SK-N-SH (cell line): ENCODE results near the gene PLGRKT. TPM values are rescaled to one million over a fixed set of nuclear protein-coding genes. Genes with fewer than 3 reads are reported as not detected.

Experiments used
- CTCF ChIA-PET: fragments of 300-600, 350-600 bp; formaldehyde crosslinking; extraction: SDS; loops from one replicate; lab custom pipeline; 2021; lab: Yijun Ruan, JAX
- POLR2A ChIA-PET: fragments of 350-600 bp; sonication (Branson Sonifier 250); formaldehyde crosslinking; extraction: SDS; loops from one replicate; lab custom pipeline; 2020; ENCODE audit warnings: antibody characterized with exemption, inconsistent platforms; lab: Yijun Ruan, JAX
- DNase-seq: peaks from one replicate; pipeline ENCODE4 v3.0.0; 2012
- H2AFZ ChIP-seq: fragments of 200-600 bp; sonication (generic); 2 replicates; pipeline ENCODE4 v1.8.1; 2016; ENCODE audit warnings: antibody characterized with exemption, mild to moderate bottlenecking, low read depth
- H3F3A ChIP-seq: fragments of 200-600 bp; sonication (generic); replicated peaks from 2 replicates; pipeline ENCODE3; 2016; ENCODE audit warnings: antibody characterized with exemption, mild to moderate bottlenecking; ENCODE audit not compliant: insufficient read depth
- H3K27ac ChIP-seq, 2 experiments: fragments of 200-500 bp in 1 of 2; fragments of 200-600 bp in 1 of 2; sonication (Bioruptor generic) in 1 of 2; sonication (generic), shearing (Covaris generic) in 1 of 2; 2 replicates each; pipeline versions ENCODE4 v1.5.1 to v1.6.1; 2014 to 2016; ENCODE audit warnings: low read depth in 2 of 2, inconsistent platforms in 1 of 2, low read length in 1 of 2, mild to moderate bottlenecking in 1 of 2, mixed read lengths in 1 of 2
- H3K27me3 ChIP-seq: fragments of 200-600 bp; sonication (generic), shearing (Covaris generic); 2 replicates; pipeline ENCODE4 v1.6.1; 2016; ENCODE audit warnings: mixed run types; ENCODE audit not compliant: insufficient read depth
- H3K36me3 ChIP-seq, 2 experiments: fragments of 200-500 bp in 1 of 2; fragments of 200-600 bp in 1 of 2; sonication (Bioruptor generic) in 1 of 2; sonication (generic) in 1 of 2; replicated peaks in 1 of 2; 2 replicates each; pipeline versions ENCODE3 to v1.5.1; 2014 to 2016; ENCODE audit warnings: low read length in 1 of 2, mild to moderate bottlenecking in 1 of 2; ENCODE audit not compliant: insufficient read depth in 2 of 2, control insufficient read depth in 1 of 2
- H3K4me1 ChIP-seq, 2 experiments: fragments of 200-500 bp in 1 of 2; fragments of 200-600 bp in 1 of 2; sonication (Bioruptor generic) in 1 of 2; sonication (generic), shearing (Covaris generic) in 1 of 2; 2 replicates each; pipeline versions ENCODE4 v1.5.1 to v1.6.1; 2014 to 2016; ENCODE audit warnings: low read depth in 1 of 2, low read length in 1 of 2, mixed run types in 1 of 2; ENCODE audit not compliant: insufficient read depth in 2 of 2, control insufficient read depth in 1 of 2
- H3K4me2 ChIP-seq: fragments of 200-600 bp; sonication (generic), shearing (Covaris generic); 2 replicates; pipeline ENCODE4 v1.6.1; 2017; ENCODE audit warnings: mixed run types
- H3K4me3 ChIP-seq, 2 experiments: fragments of 200-500 bp in 1 of 2; fragments of 200-600 bp in 1 of 2; sonication (Bioruptor generic) in 1 of 2; sonication (generic), shearing (Covaris generic) in 1 of 2; 2 replicates each; pipeline versions ENCODE4 v1.5.1 to v1.8.1; 2014 to 2016; ENCODE audit warnings: low read depth in 2 of 2, inconsistent platforms in 1 of 2, low read length in 1 of 2, mild to moderate bottlenecking in 1 of 2, mixed read lengths in 1 of 2, moderate library complexity in 1 of 2
- H3K79me2 ChIP-seq: fragments of 200-600 bp; sonication (generic); 2 replicates; pipeline ENCODE4 v1.8.1; 2017; ENCODE audit warnings: mild to moderate bottlenecking; ENCODE audit not compliant: insufficient read depth
- H3K9ac ChIP-seq: fragments of 200-600 bp; sonication (generic); 2 replicates; pipeline ENCODE4 v1.6.1; 2017; ENCODE audit warnings: mixed run types
- H3K9me2 ChIP-seq: fragments of 200-600 bp; sonication (generic); 2 replicates; pipeline ENCODE4 v1.6.1; 2017; ENCODE audit warnings: mixed run types
- H3K9me3 ChIP-seq: fragments of 200-600 bp; sonication (generic); 2 replicates; pipeline ENCODE4 v1.6.1; 2017; ENCODE audit warnings: mixed run types, mild to moderate bottlenecking, moderate library complexity
- H4K20me1 ChIP-seq: fragments of 200-600 bp; sonication (generic); 2 replicates; pipeline ENCODE4 v1.6.1; 2017; ENCODE audit warnings: mild to moderate bottlenecking, mixed run types; ENCODE audit not compliant: insufficient read depth
- FOSL2 ChIP-seq: IDR thresholded peaks from 2 replicates; pipeline ENCODE4 v1.4.0; 2012; ENCODE audit warnings: low read depth, mild to moderate bottlenecking, moderate library complexity, borderline replicate concordance
- FOXJ3 ChIP-seq: sonication (generic); formaldehyde crosslinking; IDR thresholded peaks from 2 replicates; pipeline ENCODE4 v1.5.1; 2020; ENCODE audit warnings: mild to moderate bottlenecking, missing genetic modification reagents
- GABPA ChIP-seq: IDR thresholded peaks from 2 replicates; pipeline ENCODE4 v1.4.0; 2012; ENCODE audit warnings: low read depth, mild to moderate bottlenecking
- GATA2 ChIP-seq: sonication (generic); formaldehyde crosslinking; IDR thresholded peaks from 2 replicates; pipeline ENCODE4 v1.5.0; 2020; ENCODE audit warnings: mild to moderate bottlenecking, missing genetic modification reagents
- JUND ChIP-seq: IDR thresholded peaks from 2 replicates; pipeline ENCODE4 v1.4.0; 2012
- MEF2A ChIP-seq: IDR thresholded peaks from 2 replicates; pipeline ENCODE4 v1.4.0; 2012; ENCODE audit warnings: low read depth, borderline replicate concordance
- MXI1 ChIP-seq: IDR thresholded peaks from 2 replicates; pipeline ENCODE4 v1.6.1; 2012; ENCODE audit warnings: mild to moderate bottlenecking, low read depth, low read length, improper control_type of control experiment
- RAD21 ChIP-seq: IDR thresholded peaks from 2 replicates; pipeline ENCODE4 v1.6.1; 2012; ENCODE audit warnings: mild to moderate bottlenecking, low read length
- RFX5 ChIP-seq: IDR thresholded peaks from 2 replicates; pipeline ENCODE4 v1.6.1; 2012; ENCODE audit warnings: mild to moderate bottlenecking, improper control_type of control experiment, low read length
- SIN3A ChIP-seq: IDR thresholded peaks from 2 replicates; pipeline ENCODE4 v1.6.1; 2012; ENCODE audit warnings: low read depth, mild to moderate bottlenecking, low read length, moderate library complexity, borderline replicate concordance
- TAF1 ChIP-seq: IDR thresholded peaks from 2 replicates; pipeline ENCODE4 v1.6.1; 2012; ENCODE audit warnings: low read depth, mild to moderate bottlenecking, low read length, moderate library complexity, borderline replicate concordance
- TEAD4 ChIP-seq: IDR thresholded peaks from 2 replicates; pipeline ENCODE4 v1.4.0; 2012; ENCODE audit warnings: mild to moderate bottlenecking, borderline replicate concordance; ENCODE audit not compliant: insufficient read depth
- polyA plus RNA-seq, 3 experiments: library from polyadenylated mRNA; depleted of rRNA; stranded (reverse); fragments of >200 nt; gene quantifications; 2 replicates each; pipeline ENCODE4 v1.2.3, GENCODE V29; 2012
- TF ChIP-seq, protein P1 (sequence below): fragments of 150-350 bp; IDR thresholded peaks from 2 replicates; pipeline ENCODE4 v1.6.1; 2016; ENCODE audit warnings: mild to moderate bottlenecking, low read depth, low read length
- TF ChIP-seq, protein P2 (sequence below): IDR thresholded peaks from 2 replicates; pipeline ENCODE4; 2012
- TF ChIP-seq, protein P3 (sequence below): IDR thresholded peaks from 2 replicates; pipeline ENCODE4 v1.6.1; 2012; ENCODE audit warnings: mild to moderate bottlenecking, low read depth, low read length, moderate library complexity
- TF ChIP-seq, protein P4 (sequence below): IDR thresholded peaks from 2 replicates; pipeline ENCODE4 v1.4.0; 2012; ENCODE audit warnings: low read depth, borderline replicate concordance
- TF ChIP-seq, protein P5 (sequence below): IDR thresholded peaks from 2 replicates; pipeline ENCODE4 v1.4.0; 2012; ENCODE audit warnings: low read depth, borderline replicate concordance
- TF ChIP-seq, protein P6 (sequence below): IDR thresholded peaks from 2 replicates; pipeline ENCODE4 v1.4.0; 2012; ENCODE audit warnings: low read depth

PLGRKT gene
- polyA plus RNA-seq, 1 of the 3 experiments (the other 2 are of a cell fraction) = 11.4 TPM

DNA sequence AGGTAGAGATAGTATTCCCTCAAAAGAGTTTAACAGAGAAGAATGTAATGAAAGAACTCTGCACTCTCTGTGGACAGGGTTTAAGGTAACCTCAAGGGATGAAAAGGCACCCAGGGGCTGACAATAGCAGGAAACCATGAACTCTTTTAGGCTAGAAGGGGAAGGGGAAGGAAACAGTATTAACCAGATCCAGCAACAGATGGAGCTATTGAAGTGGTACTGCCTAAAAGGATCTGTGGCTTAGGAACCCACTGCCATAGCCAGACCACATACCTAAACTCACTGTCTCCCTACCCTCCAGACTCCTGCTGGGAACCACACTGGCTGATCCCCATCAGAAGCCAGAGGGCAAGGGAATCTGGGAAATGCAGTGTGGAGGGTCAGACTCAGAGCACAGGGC lies 35.5 kb downstream of the PLGRKT start:
- Histone ChIP-seq H3K4me2 (no peak overlapping the region), H3K9ac (no peak overlapping the region), H3F3A (no peaks in the 10 kb centered on the region), H3K4me3 (no peak overlapping the region), H3K4me1 (no peaks in the 10 kb centered on the region; a peak in 1 of 4 replicates), H3K79me2 (peaks cover 5% of the 10 kb centered on the region; the same call in 1 of the 2 replicates), H4K20me1 (no peaks in the 10 kb centered on the region), H3K27ac (no peak overlapping the region), H2AFZ (no peak overlapping the region), H3K36me3 (no peaks in the 10 kb centered on the region), H3K9me2 (no peaks in the 10 kb centered on the region), H3K9me3 (peaks cover 4% of the 10 kb centered on the region; the same call in 1 of the 2 replicates), H3K27me3 (no peaks in the 10 kb centered on the region)
- no peak for DNase-seq
- TF ChIP-seq RAD21 (no peak), RFX5 (no peak), JUND (no peak), SIN3A (no peak), GATA2 (CRISPR knock-in tag) (no peak), TEAD4 (no peak), MXI1 (no peak), FOXJ3 (CRISPR knock-in tag) (no peak), MEF2A (no peak), FOSL2 (no peak), GABPA (no peak), TAF1 (no peak)
- TF ChIP-seq, protein P1, sequence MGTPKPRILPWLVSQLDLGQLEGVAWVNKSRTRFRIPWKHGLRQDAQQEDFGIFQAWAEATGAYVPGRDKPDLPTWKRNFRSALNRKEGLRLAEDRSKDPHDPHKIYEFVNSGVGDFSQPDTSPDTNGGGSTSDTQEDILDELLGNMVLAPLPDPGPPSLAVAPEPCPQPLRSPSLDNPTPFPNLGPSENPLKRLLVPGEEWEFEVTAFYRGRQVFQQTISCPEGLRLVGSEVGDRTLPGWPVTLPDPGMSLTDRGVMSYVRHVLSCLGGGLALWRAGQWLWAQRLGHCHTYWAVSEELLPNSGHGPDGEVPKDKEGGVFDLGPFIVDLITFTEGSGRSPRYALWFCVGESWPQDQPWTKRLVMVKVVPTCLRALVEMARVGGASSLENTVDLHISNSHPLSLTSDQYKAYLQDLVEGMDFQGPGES = no peak
- TF ChIP-seq, protein P2, sequence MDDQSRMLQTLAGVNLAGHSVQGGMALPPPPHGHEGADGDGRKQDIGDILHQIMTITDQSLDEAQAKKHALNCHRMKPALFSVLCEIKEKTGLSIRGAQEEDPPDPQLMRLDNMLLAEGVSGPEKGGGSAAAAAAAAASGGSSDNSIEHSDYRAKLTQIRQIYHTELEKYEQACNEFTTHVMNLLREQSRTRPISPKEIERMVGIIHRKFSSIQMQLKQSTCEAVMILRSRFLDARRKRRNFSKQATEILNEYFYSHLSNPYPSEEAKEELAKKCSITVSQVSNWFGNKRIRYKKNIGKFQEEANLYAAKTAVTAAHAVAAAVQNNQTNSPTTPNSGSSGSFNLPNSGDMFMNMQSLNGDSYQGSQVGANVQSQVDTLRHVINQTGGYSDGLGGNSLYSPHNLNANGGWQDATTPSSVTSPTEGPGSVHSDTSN = no peak
- TF ChIP-seq, protein P3, sequence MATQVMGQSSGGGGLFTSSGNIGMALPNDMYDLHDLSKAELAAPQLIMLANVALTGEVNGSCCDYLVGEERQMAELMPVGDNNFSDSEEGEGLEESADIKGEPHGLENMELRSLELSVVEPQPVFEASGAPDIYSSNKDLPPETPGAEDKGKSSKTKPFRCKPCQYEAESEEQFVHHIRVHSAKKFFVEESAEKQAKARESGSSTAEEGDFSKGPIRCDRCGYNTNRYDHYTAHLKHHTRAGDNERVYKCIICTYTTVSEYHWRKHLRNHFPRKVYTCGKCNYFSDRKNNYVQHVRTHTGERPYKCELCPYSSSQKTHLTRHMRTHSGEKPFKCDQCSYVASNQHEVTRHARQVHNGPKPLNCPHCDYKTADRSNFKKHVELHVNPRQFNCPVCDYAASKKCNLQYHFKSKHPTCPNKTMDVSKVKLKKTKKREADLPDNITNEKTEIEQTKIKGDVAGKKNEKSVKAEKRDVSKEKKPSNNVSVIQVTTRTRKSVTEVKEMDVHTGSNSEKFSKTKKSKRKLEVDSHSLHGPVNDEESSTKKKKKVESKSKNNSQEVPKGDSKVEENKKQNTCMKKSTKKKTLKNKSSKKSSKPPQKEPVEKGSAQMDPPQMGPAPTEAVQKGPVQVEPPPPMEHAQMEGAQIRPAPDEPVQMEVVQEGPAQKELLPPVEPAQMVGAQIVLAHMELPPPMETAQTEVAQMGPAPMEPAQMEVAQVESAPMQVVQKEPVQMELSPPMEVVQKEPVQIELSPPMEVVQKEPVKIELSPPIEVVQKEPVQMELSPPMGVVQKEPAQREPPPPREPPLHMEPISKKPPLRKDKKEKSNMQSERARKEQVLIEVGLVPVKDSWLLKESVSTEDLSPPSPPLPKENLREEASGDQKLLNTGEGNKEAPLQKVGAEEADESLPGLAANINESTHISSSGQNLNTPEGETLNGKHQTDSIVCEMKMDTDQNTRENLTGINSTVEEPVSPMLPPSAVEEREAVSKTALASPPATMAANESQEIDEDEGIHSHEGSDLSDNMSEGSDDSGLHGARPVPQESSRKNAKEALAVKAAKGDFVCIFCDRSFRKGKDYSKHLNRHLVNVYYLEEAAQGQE = no peak
- TF ChIP-seq, protein P4, sequence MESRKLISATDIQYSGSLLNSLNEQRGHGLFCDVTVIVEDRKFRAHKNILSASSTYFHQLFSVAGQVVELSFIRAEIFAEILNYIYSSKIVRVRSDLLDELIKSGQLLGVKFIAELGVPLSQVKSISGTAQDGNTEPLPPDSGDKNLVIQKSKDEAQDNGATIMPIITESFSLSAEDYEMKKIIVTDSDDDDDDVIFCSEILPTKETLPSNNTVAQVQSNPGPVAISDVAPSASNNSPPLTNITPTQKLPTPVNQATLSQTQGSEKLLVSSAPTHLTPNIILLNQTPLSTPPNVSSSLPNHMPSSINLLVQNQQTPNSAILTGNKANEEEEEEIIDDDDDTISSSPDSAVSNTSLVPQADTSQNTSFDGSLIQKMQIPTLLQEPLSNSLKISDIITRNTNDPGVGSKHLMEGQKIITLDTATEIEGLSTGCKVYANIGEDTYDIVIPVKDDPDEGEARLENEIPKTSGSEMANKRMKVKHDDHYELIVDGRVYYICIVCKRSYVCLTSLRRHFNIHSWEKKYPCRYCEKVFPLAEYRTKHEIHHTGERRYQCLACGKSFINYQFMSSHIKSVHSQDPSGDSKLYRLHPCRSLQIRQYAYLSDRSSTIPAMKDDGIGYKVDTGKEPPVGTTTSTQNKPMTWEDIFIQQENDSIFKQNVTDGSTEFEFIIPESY = no peak
- TF ChIP-seq, protein P5, sequence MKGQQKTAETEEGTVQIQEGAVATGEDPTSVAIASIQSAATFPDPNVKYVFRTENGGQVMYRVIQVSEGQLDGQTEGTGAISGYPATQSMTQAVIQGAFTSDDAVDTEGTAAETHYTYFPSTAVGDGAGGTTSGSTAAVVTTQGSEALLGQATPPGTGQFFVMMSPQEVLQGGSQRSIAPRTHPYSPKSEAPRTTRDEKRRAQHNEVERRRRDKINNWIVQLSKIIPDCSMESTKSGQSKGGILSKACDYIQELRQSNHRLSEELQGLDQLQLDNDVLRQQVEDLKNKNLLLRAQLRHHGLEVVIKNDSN = no peak
- TF ChIP-seq, protein P6, sequence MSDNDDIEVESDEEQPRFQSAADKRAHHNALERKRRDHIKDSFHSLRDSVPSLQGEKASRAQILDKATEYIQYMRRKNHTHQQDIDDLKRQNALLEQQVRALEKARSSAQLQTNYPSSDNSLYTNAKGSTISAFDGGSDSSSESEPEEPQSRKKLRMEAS = no peak
- POLR2A ChIA-PET = no interaction called here
- CTCF ChIA-PET = no interaction called here
